Esophagus (tissue), 2 donors: ENCODE results near the gene RALBP1. TPM values are rescaled to one million over a fixed set of nuclear protein-coding genes. Genes with fewer than 3 reads are reported as not detected.
A peak's percentile ranks its signal among the peaks of the same experiment; 100 is the strongest.
"Not testable (repeated sequence)": the region's sequence is repeated elsewhere in the genome, so short reads cannot be mapped to it uniquely, and the experiment has no call there.

ENCODE experiments used
- H3K27ac ChIP-seq, 2 donors: one replicate each; pipeline ENCODE4 v1.5.1; 2013; ENCODE audit warnings: low read depth in 2 of 2, mild to moderate bottlenecking in 2 of 2, inconsistent platforms in 1 of 2, low read length in 1 of 2, moderate library complexity in 1 of 2
- H3K27me3 ChIP-seq, 2 donors: one replicate each; pipeline ENCODE4 v1.6.1; 2013; ENCODE audit warnings: low read length in 2 of 2, control low read depth in 1 of 2, mild to moderate bottlenecking in 1 of 2; ENCODE audit not compliant: insufficient read depth in 2 of 2, control insufficient read depth in 1 of 2
- H3K36me3 ChIP-seq, 2 donors: one replicate each; pipeline ENCODE4 v1.6.1; 2013; ENCODE audit warnings: low read length in 1 of 2; ENCODE audit not compliant: control insufficient read depth in 2 of 2, insufficient read depth in 2 of 2
- H3K4me1 ChIP-seq, 2 donors: one replicate each; pipeline ENCODE4 v1.6.1; 2013; ENCODE audit warnings: low read length in 1 of 2; ENCODE audit not compliant: control insufficient read depth in 2 of 2, insufficient read depth in 2 of 2
- H3K4me3 ChIP-seq, 2 donors: one replicate each; pipeline ENCODE4 v1.5.1; 2013; ENCODE audit warnings: low read length in 2 of 2, mild to moderate bottlenecking in 2 of 2, low read depth in 1 of 2, moderate library complexity in 1 of 2
- H3K9me3 ChIP-seq, 2 donors: one replicate each; pipeline ENCODE4 v1.6.1; 2013; ENCODE audit warnings: mild to moderate bottlenecking in 2 of 2, low read depth in 1 of 2, low read length in 1 of 2, moderate library complexity in 1 of 2; ENCODE audit not compliant: control insufficient read depth in 2 of 2, insufficient read depth in 1 of 2
- WGBS, 2 donors: extraction: QIAGEN DNeasy Blood & Tissue Kit; methylation state at CpG; one replicate each; pipeline ENCODE4 v1.1.7; 2013; 5-methylcytosine and 5-hydroxymethylcytosine counted together
- polyA plus RNA-seq, 2 donors: library from polyadenylated mRNA; stranded (reverse); fragments of 200-250 nt; gene quantifications; one replicate each; pipeline ENCODE4 v1.2.3, GENCODE V29; 2013
- donor health status: healthy with polysubstance abuse.
- donor health status: Bipolar disorder and iron deficiency.

Gene RALBP1
- polyA plus RNA-seq, 2 donors = 23.7 to 38.6 TPM

GRCh38 chr18:9474108-9474982 is 968 bp upstream of the RALBP1 start:
- Histone ChIP-seq H3K9me3 (no peaks in the 10 kb centered on the region), H3K27me3 (no peaks in the 10 kb centered on the region), H3K4me1 (peaks cover 0 to 7% of the 10 kb centered on the region in 2 donors), H3K36me3 (peaks cover 0 to 6% of the 10 kb centered on the region in 2 donors), H3K4me3 (peak overlapping the region; percentile 59 to 93), H3K27ac (peak overlapping the region; percentile 98 to 99)
- WGBS, 2 donors = 27% methylated on average over 37 of the region's 37 CpGs

GRCh38 chr18:9475643-9476591 is 604 bp downstream of the RALBP1 start:
- Histone ChIP-seq H3K4me1 (peaks cover 0 to 7% of the 10 kb centered on the region in 2 donors), H3K27me3 (no peaks in the 10 kb centered on the region), H3K27ac (peak overlapping the region; percentile 89 to 96), H3K4me3 (peak overlapping the region; percentile 92 to 93), H3K36me3 (peaks cover 0 to 6% of the 10 kb centered on the region in 2 donors), H3K9me3 (no peaks in the 10 kb centered on the region)
- 0 to 1% methylated on average over 42 to 59 of the region's 59 CpGs for WGBS, 2 donors

- H3K27ac ChIP-seq, H3K36me3 ChIP-seq, H3K4me1 ChIP-seq, H3K9me3 ChIP-seq, H3K27me3 ChIP-seq: not testable (repeated sequence)
- peak overlapping the region; percentile 8 to 92 for H3K4me3 ChIP-seq
- WGBS, 2 donors = 81 to 83% methylated on average over 12 of the region's 12 CpGs
Measured at GRCh38 chr18:9476949-9477348, 1.6 kb downstream of the RALBP1 start.

GRCh38 chr18:9477509-9477908 is 2.2 kb downstream of the RALBP1 start:
- no peak overlapping the region for H3K4me3 ChIP-seq
- H3K36me3 ChIP-seq = peaks cover 0 to 6% of the 10 kb centered on the region in 2 donors
- no peak overlapping the region for H3K27ac ChIP-seq
- peaks cover 0 to 7% of the 10 kb centered on the region in 2 donors for H3K4me1 ChIP-seq
- no peaks in the 10 kb centered on the region for H3K27me3 ChIP-seq
- 57% methylated on average over 1 of the region's 1 CpG for WGBS, 2 donors
- H3K9me3 ChIP-seq = no peaks in the 10 kb centered on the region

GRCh38 chr18:9478545-9478944 is 3.2 kb downstream of the RALBP1 start:
- H3K27me3 ChIP-seq = no peaks in the 10 kb centered on the region
- H3K4me3 ChIP-seq = no peak overlapping the region
- H3K4me1 ChIP-seq = peaks cover 0 to 7% of the 10 kb centered on the region in 2 donors
- WGBS, 2 donors = 93 to 96% methylated on average over 31 of the region's 31 CpGs
- H3K9me3 ChIP-seq = no peaks in the 10 kb centered on the region
- H3K27ac ChIP-seq = no peak overlapping the region
- peaks cover 0 to 6% of the 10 kb centered on the region in 2 donors for H3K36me3 ChIP-seq

- H3K27ac ChIP-seq = no peak overlapping the region
- peaks cover 0 to 6% of the 10 kb centered on the region in 2 donors for H3K36me3 ChIP-seq
- H3K27me3 ChIP-seq = no peaks in the 10 kb centered on the region
- H3K9me3 ChIP-seq = no peaks in the 10 kb centered on the region
- no peaks in the 10 kb centered on the region for H3K4me1 ChIP-seq
- 90 to 95% methylated on average over 1 of the region's 1 CpG for WGBS, 2 donors
- H3K4me3 ChIP-seq = no peak overlapping the region
Measured at GRCh38 chr18:9482790-9483189, 7.5 kb downstream of the RALBP1 start.

GRCh38 chr18:9483526-9483925 is 8.2 kb downstream of the RALBP1 start:
- Histone ChIP-seq H3K4me3 (no peak overlapping the region), H3K9me3 (no peaks in the 10 kb centered on the region), H3K27me3 (no peaks in the 10 kb centered on the region), H3K4me1 (no peaks in the 10 kb centered on the region), H3K27ac (no peak overlapping the region), H3K36me3 (peaks cover 0 to 2% of the 10 kb centered on the region in 2 donors)
- 94 to 95% methylated on average over 7 of the region's 7 CpGs for WGBS, 2 donors

GRCh38 chr18:9484856-9485255 is 9.5 kb downstream of the RALBP1 start:
- H3K27ac ChIP-seq, H3K36me3 ChIP-seq, H3K9me3 ChIP-seq, H3K4me3 ChIP-seq, H3K4me1 ChIP-seq, H3K27me3 ChIP-seq: not testable (repeated sequence)
- WGBS, 2 donors = 91 to 94% methylated on average over 2 of the region's 2 CpGs

- no peaks in the 10 kb centered on the region for H3K4me1 ChIP-seq
- WGBS, 2 donors = 57 to 58% methylated on average over 4 of the region's 4 CpGs
- H3K4me3 ChIP-seq = no peak overlapping the region
- H3K27ac ChIP-seq = no peak overlapping the region
- no peaks in the 10 kb centered on the region for H3K27me3 ChIP-seq
- H3K36me3 ChIP-seq = no peaks in the 10 kb centered on the region
- H3K9me3 ChIP-seq = no peaks in the 10 kb centered on the region
Measured at GRCh38 chr18:9488538-9488937, 13.2 kb downstream of the RALBP1 start.
